Caki2 (cell line): Measurements from ENCODE around the gene C11orf21. TPM values are rescaled to one million over a fixed set of nuclear protein-coding genes. Genes with fewer than 3 reads are reported as not detected.

Source experiments
- DNase-seq: peaks from one replicate; pipeline ENCODE4 v3.0.0-alpha.2; 2015; ENCODE audit warnings: low read depth
- in situ Hi-C: cut with HindIII; loops from 2 replicates; pipeline ENCODE4 v1.10.0; 2016; ENCODE audit warnings: low sequenced_read_pairs, low pct_unique_long_range_greater_than_20kb, mixed read lengths
- total RNA-seq: library from RNA; depleted of rRNA; stranded (reverse); fragments of >200 nt; shearing (Covaris generic); gene quantifications from 2 replicates; pipeline ENCODE4 v1.2.3, GENCODE V29; 2014; ENCODE audit warnings: low replicate concordance

The C11orf21 gene
- total RNA-seq, 1 experiment from 2014 or later: 0.68 TPM

DNA sequence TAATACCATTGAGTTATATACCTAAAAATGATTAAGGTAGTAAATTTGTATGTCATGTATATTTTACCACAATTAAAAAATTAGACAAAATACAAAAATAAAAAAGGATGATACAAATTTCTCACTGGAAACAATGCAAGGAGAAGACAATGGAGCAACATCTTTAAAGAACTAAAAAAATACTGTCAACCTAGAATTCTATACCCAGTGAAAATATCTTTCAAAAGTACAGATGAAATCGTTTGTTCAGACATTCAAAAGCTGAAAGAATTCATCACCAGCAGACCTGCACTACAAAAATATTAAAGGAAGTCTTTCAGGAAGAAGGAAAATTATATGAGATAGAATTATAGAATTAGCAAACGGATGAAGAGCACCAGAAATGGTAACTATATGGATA lies 21.5 kb downstream of the C11orf21 start:
- in situ Hi-C loops: no loop called here
- DNase-seq: no peak

DNA sequence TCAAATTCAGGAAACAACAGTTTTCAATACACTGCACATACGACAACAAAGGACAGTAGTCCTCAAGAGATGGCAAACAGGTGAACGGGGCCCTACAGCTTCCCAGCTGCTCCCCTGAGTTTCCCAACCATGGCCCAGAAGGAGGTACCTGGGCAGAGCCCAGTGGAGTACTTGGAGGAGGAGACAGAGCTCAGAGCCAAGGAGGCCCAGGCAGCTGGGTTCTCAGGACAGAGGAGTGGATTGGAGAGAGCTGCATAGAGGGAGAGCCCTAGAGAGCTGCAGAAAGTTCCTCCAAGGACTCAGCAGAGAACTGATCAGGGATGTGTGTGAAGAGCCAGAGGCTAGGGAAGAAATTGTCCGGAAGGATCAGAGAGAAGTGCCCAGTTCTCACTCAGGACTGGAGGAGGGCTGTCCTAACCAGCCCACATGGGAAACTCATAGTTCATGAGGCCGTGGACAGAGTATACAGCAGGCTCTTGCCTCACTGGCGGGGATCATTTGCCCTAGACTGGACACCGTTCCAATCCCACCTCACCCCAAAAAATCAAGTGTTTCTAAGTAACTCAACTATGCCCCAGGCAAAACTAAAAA lies 23.7 kb downstream of the C11orf21 start:
- in situ Hi-C loops: no loop called here
- no peak for DNase-seq

DNA sequence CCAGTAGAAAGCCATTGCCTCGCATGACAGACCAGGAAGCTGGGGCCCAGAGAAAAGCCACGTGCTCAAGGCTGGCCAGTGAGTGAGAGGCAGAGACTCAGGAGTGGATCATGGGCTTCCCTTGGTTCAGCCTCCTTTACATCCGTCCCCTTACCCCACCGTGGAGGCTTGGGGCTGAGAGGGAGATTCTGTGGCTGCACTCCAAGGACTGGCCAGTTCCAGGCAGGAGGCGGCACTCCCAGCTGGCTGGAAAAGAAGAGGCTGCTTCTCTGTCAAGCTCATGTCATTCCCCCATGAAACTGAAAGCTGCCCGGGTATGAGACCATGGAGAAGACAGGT lies 24.7 kb downstream of the C11orf21 start:
- DNase-seq: no peak
- in situ Hi-C loops: no loop called here

DNA sequence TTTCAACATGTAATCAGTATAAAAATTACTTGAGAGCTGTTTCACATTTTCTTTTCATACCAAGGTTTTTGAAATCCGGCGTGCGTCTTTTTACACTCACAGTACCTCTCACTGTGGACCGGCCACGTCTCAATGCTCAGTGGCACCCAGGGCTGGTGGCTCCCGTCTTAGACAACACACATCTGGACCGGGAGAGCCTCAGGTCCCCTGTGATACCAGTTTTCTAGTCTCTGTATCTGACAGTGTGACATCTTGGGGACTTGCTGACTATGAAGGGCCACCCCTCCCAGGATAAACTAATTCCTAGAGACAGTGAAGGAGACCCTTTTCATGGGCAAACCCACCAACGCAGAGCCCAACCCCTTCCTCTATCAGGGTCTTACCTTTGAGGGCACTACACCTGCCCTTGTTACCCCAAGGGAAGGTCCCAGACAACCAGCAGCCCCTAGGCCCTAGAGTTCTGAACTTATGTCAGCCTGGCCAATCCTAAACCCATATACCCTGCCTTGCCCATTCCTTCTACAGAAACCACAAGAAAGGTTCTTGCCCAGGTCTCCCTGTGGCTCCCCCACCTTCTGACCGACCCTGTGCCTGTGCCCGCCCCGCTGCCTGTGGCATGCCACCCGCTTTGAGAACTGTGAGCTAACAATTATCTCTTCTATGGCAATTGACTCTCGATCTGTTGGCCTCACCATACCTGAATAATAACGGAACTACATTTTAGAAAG lies 25.3 kb downstream of the C11orf21 start:
- no peak for DNase-seq
- in situ Hi-C loops: no loop called here

DNA sequence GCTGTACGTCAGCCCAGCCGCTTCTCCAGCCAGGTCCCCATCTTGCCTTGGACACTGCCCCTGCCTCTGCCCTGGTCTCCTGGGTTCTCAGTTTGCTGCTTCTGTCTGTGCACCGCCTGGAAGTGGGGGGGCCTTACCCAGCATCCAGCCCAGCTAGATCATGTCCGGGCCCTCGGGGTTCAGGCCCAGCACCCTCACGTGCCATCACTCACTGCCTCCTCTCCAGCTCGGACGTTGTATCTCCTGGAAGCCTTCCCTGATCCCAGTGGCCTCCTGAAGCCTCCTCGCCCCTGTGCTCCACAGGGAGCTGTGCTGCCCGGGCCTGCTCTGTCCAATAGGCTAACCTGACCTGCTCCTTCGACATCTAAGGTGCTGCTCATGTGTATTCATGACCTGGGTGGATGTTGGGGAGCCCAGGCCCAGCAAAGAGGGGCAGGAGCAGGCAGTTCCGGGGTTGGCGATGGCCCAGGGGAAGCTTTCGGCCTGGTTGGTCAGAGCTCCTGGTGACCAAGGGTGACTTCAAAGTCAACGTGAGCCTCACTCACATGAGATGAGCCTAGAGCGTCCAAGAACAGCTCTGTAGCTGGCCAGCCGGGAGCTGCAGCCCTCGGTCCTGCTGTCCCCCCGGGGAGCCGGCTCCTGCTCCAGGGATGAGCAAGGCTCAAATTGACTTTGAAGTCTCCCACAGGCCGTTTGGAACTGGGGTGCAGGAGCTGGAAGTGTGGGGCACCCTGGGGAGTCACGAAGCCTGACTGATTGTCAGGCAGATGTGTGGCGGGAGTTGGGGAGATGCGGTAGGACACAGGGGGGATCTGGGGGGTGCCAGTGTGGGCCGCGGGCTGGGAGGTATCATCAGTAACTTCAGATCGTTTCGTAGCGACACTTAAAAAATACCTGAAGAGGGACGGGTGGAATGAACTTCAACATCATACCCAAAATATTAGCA lies 26.1 kb downstream of the C11orf21 start:
- DNase-seq: no peak
- in situ Hi-C loops: no loop called here

DNA sequence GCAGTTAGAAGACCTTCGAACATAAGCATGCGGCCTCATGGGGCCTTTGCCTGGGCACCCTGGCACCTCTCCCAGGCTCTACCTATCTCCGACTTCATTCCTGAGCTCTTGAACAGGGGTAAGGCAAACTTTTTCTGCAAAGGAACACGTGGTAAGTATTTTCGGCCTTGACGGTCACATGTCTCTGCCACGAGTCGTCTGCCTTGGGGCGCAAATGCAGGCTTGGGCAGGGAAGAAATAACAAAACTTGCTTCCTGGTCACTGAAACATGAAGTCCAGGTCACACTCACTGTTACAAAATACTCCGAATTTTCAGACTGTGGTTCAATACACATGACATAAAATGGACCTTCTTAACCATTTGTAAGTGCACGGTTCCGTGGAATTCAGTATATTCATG lies 27.9 kb downstream of the C11orf21 start:
- peak; percentile 14 for DNase-seq
- in situ Hi-C loops: no loop called here

DNA sequence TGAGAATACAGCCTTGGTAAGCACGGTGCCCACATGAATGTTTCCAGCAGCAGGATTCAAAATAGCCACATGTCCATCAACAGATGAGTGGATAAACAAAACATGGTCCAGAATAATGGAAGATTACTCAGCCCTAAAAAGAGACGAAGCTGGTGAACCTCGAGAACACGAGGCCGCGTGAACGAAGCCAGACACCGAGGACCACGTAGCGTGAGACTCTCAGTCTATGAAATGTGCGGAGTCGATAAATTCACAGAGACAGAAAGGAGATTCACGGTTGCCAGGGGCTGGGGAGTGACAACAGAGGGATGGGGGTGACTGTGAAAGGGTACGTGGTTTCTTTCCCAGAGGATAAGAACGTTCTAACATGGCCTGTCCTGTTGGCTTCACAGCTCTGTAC lies 28.4 kb downstream of the C11orf21 start:
- no peak for DNase-seq
- in situ Hi-C loops: no loop called here

DNA sequence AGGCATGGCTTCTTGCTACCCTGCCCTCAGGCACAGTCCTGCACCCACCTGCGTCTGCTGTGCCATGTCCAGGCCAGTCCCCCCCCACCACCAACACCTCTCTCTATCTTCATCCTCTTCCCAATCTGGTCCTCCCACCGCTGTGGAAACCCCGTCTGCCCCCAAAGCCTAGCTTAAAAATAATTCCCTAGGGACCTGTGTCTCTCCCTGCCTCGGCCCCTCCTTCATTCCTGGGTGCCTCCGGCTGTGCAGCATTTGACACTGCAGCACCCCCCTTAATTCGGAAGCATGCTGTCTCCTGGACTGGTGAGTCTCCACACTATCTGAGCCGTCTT lies 28.8 kb downstream of the C11orf21 start:
- in situ Hi-C loops: no loop called here
- no peak for DNase-seq

DNA sequence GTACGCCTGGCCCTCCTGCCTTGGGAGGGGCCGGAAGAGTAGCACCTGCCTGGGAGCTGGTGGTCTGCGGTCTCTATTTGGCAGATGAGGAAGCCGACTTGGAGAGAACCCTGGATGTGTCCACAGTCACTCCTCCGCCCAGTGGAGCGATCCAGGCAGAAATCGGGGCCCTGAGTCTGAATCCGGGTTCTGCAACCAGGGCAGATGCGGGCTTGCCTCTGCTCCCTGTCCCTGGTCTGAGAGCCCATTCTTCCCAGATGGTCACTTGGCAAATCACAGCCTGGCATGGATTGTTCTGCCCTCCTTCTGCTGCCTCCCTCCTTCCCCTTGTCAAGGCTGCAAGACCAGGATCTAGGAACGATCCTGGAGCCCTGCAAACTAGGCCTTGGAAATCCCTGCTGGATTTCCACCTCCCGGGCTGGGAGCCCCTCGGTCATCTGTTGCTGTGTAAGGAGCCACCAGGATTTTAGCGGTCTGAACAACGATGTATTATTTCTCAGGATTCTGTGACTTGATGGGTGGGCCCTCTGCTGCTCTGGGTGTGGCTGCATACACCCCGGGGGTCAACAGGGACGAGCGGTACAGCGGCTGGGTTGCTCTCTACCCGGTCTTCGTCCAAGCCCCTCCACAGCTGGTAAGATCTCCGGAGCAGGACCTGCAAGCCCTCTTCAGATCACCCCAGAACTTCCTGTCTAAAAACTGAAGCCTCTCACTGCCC lies 29.3 kb downstream of the C11orf21 start:
- in situ Hi-C loops: no loop called here
- no peak for DNase-seq

DNA sequence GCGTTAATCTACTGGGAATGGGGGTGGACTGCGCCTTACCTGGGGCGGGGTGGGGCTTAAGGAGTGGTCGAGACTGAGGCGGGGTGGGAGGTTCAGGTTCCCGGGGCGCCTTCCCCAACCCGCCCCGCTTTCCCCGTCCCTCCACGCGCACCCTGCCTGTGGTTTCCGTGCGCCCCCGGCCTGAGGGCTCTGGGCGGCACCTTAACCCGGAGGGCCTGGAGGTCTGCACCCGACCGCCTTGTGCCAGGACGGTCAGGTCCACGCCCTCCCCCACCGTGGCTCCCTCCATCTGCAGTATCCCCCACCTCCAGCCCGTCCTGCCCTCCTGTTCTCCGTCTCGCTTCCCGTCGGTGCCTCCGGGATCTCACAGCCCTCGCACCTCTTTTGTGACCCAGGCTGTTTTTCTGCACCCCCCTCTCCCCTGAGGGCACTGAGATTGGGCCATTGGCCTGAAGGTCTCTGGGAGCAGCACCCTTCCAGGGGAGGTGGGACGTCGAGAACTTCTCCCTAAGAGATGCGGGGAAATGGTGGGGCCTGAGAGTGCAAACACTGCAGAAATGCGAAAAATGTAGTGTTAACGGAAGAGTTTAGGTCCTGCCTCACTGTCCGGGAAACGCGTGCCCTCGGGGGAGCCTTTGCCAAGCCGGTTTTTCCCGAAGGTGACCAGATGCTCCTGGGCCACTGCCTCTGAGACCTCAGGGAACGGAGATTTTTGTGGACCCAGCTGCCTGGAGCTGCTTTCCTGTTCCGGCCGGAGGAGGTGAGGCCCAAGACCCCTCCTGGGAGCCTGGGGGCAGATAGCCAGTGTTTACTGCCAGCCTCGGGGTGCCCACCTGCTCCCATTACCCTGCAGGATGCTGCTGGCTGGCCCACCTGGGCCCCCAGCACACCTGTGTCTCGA lies 30.1 kb downstream of the C11orf21 start:
- in situ Hi-C loops: no loop called here
- DNase-seq: no peak

DNA sequence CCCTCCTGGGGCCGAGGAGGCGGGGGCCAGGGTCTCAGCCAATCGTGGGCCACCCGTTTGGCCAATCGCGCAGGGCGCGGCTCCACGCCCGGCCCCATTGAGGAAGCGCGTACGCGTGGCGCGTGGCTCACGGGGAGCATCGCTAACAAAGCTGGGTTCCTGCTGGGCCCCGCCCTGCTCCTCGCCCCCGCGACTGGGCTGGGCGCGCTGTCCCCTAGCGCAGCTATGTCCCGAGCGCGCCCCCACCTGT lies 30.7 kb downstream of the C11orf21 start:
- DNase-seq: no peak
- in situ Hi-C loops: no loop called here

DNA sequence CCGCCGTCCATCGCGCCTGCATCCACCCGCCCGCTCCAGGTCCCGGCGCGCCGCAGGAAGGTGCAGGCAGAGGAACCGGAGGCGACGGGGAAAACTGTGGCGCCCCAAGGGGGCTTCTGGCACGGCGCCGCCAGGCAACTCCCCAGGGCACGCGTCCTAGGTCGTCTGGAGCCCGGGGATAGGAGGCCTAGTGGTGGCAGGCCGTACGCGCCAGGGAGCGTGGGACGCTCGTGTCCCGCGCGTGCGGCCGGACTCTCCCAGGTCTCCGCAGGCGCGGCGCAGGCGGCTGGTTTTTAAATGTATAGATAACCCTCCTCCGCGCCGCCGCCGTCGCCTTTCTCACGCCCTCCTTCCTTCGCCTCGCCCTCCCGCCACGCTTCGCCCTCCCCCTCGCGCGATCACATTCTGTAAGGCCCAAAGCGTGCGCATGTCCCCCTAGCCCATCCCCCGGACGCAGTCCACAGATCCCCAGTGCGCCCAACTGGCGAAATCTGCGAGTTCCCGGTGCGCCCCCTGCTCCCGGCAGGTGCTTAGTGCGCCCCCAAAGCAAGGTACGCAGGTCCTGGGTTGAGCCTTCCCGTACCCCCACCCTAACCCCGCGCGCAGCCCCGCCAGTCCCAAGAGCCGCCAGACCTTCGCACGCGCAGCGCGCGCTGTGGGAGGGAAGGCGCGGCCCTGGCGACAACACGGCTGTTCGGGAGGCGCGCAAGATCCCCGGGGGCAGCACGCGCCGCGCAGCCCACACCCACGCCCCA lies 31.2 kb downstream of the C11orf21 start, which contains the start of gene ASCL2:
ASCL2 (minus strand) TSS at position 267 of the 755 bp plus-strand sequence; CDS start at position 11, 256 bp downstream.
- DNase-seq: no peak
- in situ Hi-C loops: no loop called here

DNA sequence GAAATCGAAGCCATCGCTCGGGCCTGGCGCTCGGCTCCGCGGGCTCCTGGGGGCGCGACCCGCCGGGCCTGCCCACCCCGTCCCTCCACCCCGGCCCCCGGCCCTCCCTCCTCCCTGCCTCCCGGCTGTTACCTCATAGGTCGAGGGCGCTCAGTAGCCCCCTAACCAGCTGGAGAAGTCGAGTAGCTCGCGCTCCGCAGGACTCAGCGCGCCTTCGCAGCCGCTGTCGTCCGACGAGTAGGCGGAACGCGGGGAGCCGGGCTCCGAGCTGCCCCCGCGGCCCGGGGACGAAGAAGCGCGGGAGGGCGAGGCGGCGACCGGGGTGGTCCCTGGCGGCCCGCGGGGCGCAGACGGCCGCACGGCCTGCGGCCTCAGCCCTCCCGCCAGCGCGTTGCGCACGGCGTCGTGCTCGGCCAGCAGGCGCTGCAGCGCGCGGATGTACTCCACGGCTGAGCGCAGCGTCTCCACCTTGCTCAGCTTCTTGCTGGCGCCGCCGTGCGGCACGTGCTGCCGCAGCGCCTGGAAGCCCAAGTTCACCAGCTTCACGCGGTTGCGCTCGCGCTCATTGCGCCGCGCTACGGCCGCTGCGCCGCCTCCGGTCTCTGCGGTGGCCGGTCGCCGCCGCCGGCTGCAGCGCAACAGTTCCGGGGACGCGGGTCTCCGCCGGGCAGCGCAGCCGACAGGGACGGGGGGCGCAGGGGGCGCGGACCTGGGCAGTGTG lies 32.0 kb downstream of the C11orf21 start:
- in situ Hi-C loops: no loop called here
- DNase-seq: no peak

DNA sequence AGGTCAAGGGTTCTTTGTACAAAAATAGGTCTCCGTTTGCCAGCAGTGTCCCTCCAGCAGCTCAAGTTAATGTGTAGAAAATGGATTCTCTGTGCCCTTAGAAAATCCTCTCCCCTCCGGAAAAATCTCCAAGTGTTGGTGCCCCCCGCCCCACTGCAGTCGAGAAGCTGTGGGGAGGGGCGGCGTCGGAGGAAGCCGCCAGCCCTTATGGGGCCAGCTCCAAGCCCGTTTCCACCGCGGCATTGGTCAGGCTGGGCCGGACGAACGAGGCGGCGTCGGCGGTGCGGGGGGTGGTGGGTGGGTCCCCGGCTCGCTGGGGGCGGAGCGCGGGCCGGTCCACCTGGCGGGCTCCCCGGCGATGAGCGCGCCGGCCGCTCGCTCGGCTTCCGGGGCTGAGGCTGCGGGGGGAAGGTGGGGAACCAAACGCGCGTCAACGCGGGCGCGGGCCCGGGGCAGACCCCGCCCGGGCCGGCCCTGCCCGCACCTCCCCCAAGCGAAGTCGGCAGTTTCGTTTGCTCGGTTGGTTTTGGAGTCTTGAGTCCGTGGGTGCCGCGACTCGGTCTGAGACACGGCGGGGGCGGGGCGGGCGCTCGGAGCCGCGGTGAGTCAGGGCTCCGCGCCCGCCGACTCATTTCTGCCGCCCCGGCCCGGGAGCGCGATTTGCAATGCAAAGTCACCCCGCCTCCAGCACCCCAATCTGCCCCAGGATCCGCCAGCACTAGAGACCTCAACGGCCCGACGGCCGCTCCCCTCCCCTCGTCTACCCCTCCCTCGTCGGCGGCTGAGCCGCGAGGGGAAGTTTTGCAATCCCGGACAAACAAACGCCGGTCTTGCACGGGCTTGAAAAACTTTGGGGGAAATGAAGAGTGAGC lies 32.8 kb downstream of the C11orf21 start:
- in situ Hi-C loops: no loop called here
- DNase-seq: peak; percentile 41

DNA sequence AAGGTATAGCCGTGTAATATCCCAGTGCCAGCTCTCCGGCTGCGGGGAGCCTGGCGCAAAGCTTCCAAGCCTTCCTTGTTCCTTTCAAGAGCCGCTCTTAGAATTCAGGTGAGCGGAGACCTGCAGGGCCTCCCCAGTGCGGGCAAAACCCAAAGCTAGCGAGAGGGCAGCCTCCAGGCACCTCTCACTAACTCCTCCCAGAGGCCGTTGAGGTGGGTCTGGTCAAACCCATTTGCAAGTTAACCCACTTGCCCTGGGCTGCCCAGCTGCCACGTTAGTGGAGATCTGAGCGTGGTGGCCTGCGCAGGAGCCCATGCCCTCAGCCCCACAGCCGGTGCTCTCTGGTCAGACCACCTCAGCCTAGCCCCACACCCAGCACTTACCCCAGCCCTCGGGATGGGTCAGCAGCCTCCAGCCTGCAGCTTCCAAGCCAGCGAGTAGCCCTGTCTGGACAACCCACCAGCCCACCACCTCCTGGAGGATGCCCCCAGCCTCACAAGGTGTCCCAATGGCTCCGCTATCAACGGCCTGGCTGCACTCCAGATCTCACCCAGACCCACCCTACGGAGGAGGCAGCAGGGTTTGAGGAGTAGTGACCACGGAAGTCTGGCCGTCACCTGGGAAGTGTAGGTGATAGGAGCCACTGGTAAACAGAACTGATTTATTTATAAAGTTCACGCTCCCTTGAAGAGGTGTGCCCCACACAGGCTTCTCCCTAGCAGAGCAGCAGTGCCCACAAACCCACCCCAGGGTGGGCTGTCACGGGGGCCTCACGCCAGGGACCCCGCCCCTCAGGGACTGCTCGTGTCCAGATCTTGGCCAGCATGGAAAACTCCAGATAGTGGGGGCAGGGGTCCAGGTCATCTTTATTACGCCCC lies 33.6 kb downstream of the C11orf21 start:
- in situ Hi-C loops: no loop called here
- no peak for DNase-seq
